Measurements from ENCODE around the gene SLC38A11.

GRCh38 chr2:164917296-164917903 is 37.9 kb downstream of the SLC38A11 start:
- TF ChIP-seq GABPA (IDR thresholded peaks at IDR 0.05; ENCODE audit: low read depth) (no peak), FOXM1 (IDR thresholded peaks at IDR 0.05; ENCODE audit: low read depth, low read length) (no peak), CHD2 (IDR thresholded peaks at IDR 0.05; ENCODE audit: borderline replicate concordance, low read depth, low read length) (no peak), EP300 (IDR thresholded peaks at IDR 0.05; ENCODE audit: borderline replicate concordance in 1 of 2, control insufficient read depth in 1 of 2, low read depth in 2 of 2, low read length in 2 of 2) (no peak), HDGF (IDR thresholded peaks at IDR 0.05) (no peak)
- TF ChIP-seq, protein P1, sequence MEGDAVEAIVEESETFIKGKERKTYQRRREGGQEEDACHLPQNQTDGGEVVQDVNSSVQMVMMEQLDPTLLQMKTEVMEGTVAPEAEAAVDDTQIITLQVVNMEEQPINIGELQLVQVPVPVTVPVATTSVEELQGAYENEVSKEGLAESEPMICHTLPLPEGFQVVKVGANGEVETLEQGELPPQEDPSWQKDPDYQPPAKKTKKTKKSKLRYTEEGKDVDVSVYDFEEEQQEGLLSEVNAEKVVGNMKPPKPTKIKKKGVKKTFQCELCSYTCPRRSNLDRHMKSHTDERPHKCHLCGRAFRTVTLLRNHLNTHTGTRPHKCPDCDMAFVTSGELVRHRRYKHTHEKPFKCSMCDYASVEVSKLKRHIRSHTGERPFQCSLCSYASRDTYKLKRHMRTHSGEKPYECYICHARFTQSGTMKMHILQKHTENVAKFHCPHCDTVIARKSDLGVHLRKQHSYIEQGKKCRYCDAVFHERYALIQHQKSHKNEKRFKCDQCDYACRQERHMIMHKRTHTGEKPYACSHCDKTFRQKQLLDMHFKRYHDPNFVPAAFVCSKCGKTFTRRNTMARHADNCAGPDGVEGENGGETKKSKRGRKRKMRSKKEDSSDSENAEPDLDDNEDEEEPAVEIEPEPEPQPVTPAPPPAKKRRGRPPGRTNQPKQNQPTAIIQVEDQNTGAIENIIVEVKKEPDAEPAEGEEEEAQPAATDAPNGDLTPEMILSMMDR (IDR thresholded peaks at IDR 0.05 in 2 of 3, conservative IDR thresholded peaks at IDR 0.05 in 1 of 3; ENCODE audit: control insufficient read depth in 2 of 3, extremely low read depth in 1 of 3, insufficient read depth in 1 of 3, low read depth in 3 of 3, low read length in 3 of 3), result peak in 2 of 3 experiments; percentile 7 to 13; a peak in 3 of 6 replicates
